HG03025 (cell line): ENCODE data around the gene METTL1.

ENCODE experiments used
- ATAC-seq: cut with Tn5 transposase; IDR thresholded peaks from one replicate; pipeline ENCODE4 v1.9.1; 2021; ENCODE audit warnings: mild to moderate bottlenecking, moderate library complexity; ENCODE audit not compliant: unreplicated experiment, low FRiP score

METTL1 gene

GRCh38 chr12:57755454-57756372 lies 16.2 kb downstream of the METTL1 start:
- no peak for ATAC-seq

- no peak for ATAC-seq
These were observed 16.8 kb downstream of the METTL1 start for GRCh38 chr12:57755194-57755453.

GRCh38 chr12:57754411-57755193 lies 17.3 kb downstream of the METTL1 start, which contains the start of gene MARCHF9:
TSS of gene MARCHF9 (plus strand) at chr12:57755103. CDS start at chr12:57755529, 426 bp downstream.
- peak; percentile 34 for ATAC-seq

GRCh38 chr12:57753756-57754337 lies 18.1 kb downstream of the METTL1 start:
- no peak for ATAC-seq

- ATAC-seq, result no peak
These were observed 19.3 kb downstream of the METTL1 start for GRCh38 chr12:57752668-57753000.

GRCh38 chr12:57751788-57752667 lies 19.9 kb downstream of the METTL1 start, which contains the start of gene CDK4:
TSS of gene CDK4 (minus strand) at chr12:57752310. CDS start at chr12:57751717, 593 bp downstream.
- ATAC-seq, result peak; percentile 70

- ATAC-seq, result no peak
These were observed 20.5 kb downstream of the METTL1 start for GRCh38 chr12:57751432-57751787.

GRCh38 chr12:57750561-57751431 lies 21.1 kb downstream of the METTL1 start:
- no peak for ATAC-seq

- no peak for ATAC-seq
These were observed 22.8 kb downstream of the METTL1 start for GRCh38 chr12:57749061-57749460.

GRCh38 chr12:57746025-57746424 lies 25.9 kb downstream of the METTL1 start:
- no peak for ATAC-seq

GRCh38 chr12:57745485-57745881 lies 26.4 kb downstream of the METTL1 start:
- no peak for ATAC-seq

GRCh38 chr12:57744777-57745484 lies 27.0 kb downstream of the METTL1 start, which contains the start of gene TSPAN31:
TSS of gene TSPAN31 (plus strand) at chr12:57745039. CDS start at chr12:57745155, 116 bp downstream.
- ATAC-seq, result peak; percentile 89

GRCh38 chr12:57744194-57744776 lies 27.6 kb downstream of the METTL1 start:
- ATAC-seq, result peak; percentile 16

- ATAC-seq, result no peak
These were observed 28.1 kb downstream of the METTL1 start for GRCh38 chr12:57743769-57744168.

GRCh38 chr12:57741844-57742738 lies 29.8 kb downstream of the METTL1 start:
- ATAC-seq, result peak; percentile 39

- ATAC-seq, result no peak
These were observed 30.5 kb downstream of the METTL1 start for GRCh38 chr12:57741413-57741789.

GRCh38 chr12:57740656-57741412 lies 31.1 kb downstream of the METTL1 start:
- ATAC-seq, result no peak
